Measurements from ENCODE around the gene SUPT20HL1.

SUPT20HL1 gene

GRCh38 chrX:24372021-24372763, 11.8 kb downstream of the SUPT20HL1 start:
- no peak for ATAC-seq

GRCh38 chrX:24375600-24376131, 15.2 kb downstream of the SUPT20HL1 start:
- TF ChIP-seq ZC3H10 (CRISPR knock-in tag; IDR thresholded peaks at IDR 0.05) (no peak), ZNF8 (CRISPR knock-in tag; IDR thresholded peaks at IDR 0.05) (no peak), ZFP3 (CRISPR knock-in tag; IDR thresholded peaks at IDR 0.05) (no peak), GLIS3 (CRISPR knock-in tag; IDR thresholded peaks at IDR 0.05) (no peak), ZNF565 (CRISPR knock-in tag; conservative IDR thresholded peaks at IDR 0.05; ENCODE audit: low read depth) (no peak), RARB (CRISPR knock-in tag; IDR thresholded peaks at IDR 0.05) (no peak), CREB5 (CRISPR knock-in tag; IDR thresholded peaks at IDR 0.05; ENCODE audit: low read depth) (no peak), ISL1 (CRISPR knock-in tag; IDR thresholded peaks at IDR 0.05) (no peak), CSDC2 (CRISPR knock-in tag; IDR thresholded peaks at IDR 0.05) (no peak), ARNTL (CRISPR knock-in tag; IDR thresholded peaks at IDR 0.05; ENCODE audit: borderline replicate concordance, low read depth) (no peak), ZNF70 (CRISPR knock-in tag; IDR thresholded peaks at IDR 0.05) (no peak), ESRRG (CRISPR knock-in tag; IDR thresholded peaks at IDR 0.05) (no peak), CSRNP3 (CRISPR knock-in tag; IDR thresholded peaks at IDR 0.05) (no peak), SNAI2 (CRISPR knock-in tag; IDR thresholded peaks at IDR 0.05) (no peak), TOX (CRISPR knock-in tag; IDR thresholded peaks at IDR 0.05; ENCODE audit: borderline replicate concordance) (no peak)
- no peak for ATAC-seq

More at GRCh38 chrX:24372021-24372763, 11.8 kb downstream of the SUPT20HL1 start:
- TF ChIP-seq CREB5 (CRISPR knock-in tag; IDR thresholded peaks at IDR 0.05; ENCODE audit: low read depth) (no peak), CSRNP3 (CRISPR knock-in tag; IDR thresholded peaks at IDR 0.05) (no peak), GLIS3 (CRISPR knock-in tag; IDR thresholded peaks at IDR 0.05) (no peak), ZNF8 (CRISPR knock-in tag; IDR thresholded peaks at IDR 0.05) (no peak), RARB (CRISPR knock-in tag; IDR thresholded peaks at IDR 0.05) (no peak), BACH2 (CRISPR knock-in tag; IDR thresholded peaks at IDR 0.05; ENCODE audit: borderline replicate concordance) (no peak), ARNTL (CRISPR knock-in tag; IDR thresholded peaks at IDR 0.05; ENCODE audit: borderline replicate concordance, low read depth) (no peak), ISL1 (CRISPR knock-in tag; IDR thresholded peaks at IDR 0.05) (no peak), PATZ1 (CRISPR knock-in tag; IDR thresholded peaks at IDR 0.05; ENCODE audit: borderline replicate concordance) (no peak), ZFP3 (CRISPR knock-in tag; IDR thresholded peaks at IDR 0.05) (no peak), ZNF70 (CRISPR knock-in tag; IDR thresholded peaks at IDR 0.05) (no peak), ESRRG (CRISPR knock-in tag; IDR thresholded peaks at IDR 0.05) (no peak), ZNF565 (CRISPR knock-in tag; conservative IDR thresholded peaks at IDR 0.05; ENCODE audit: low read depth) (no peak)

GRCh38 chrX:24376403-24376802, 16.0 kb downstream of the SUPT20HL1 start:
- no peak for ATAC-seq
- TF ChIP-seq CSDC2 (CRISPR knock-in tag; IDR thresholded peaks at IDR 0.05) = no peak

GRCh38 chrX:24377195-24377594, 16.8 kb downstream of the SUPT20HL1 start:
- ATAC-seq = no peak
- TF ChIP-seq ZC3H10 (CRISPR knock-in tag; IDR thresholded peaks at IDR 0.05) (no peak), TOX (CRISPR knock-in tag; IDR thresholded peaks at IDR 0.05; ENCODE audit: borderline replicate concordance) (no peak), CREB5 (CRISPR knock-in tag; IDR thresholded peaks at IDR 0.05; ENCODE audit: low read depth) (no peak), SNAI2 (CRISPR knock-in tag; IDR thresholded peaks at IDR 0.05) (no peak), PPARA (CRISPR knock-in tag; IDR thresholded peaks at IDR 0.05; ENCODE audit: borderline replicate concordance) (no peak), ZNF8 (CRISPR knock-in tag; IDR thresholded peaks at IDR 0.05) (no peak), TCF4 (CRISPR knock-in tag; IDR thresholded peaks at IDR 0.05; ENCODE audit: borderline replicate concordance) (no peak), RARB (CRISPR knock-in tag; IDR thresholded peaks at IDR 0.05) (no peak), ARNTL (CRISPR knock-in tag; IDR thresholded peaks at IDR 0.05; ENCODE audit: borderline replicate concordance, low read depth) (no peak), ISL1 (CRISPR knock-in tag; IDR thresholded peaks at IDR 0.05) (no peak), POU6F1 (CRISPR knock-in tag; IDR thresholded peaks at IDR 0.05; ENCODE audit: borderline replicate concordance, low read depth) (no peak), PATZ1 (CRISPR knock-in tag; IDR thresholded peaks at IDR 0.05; ENCODE audit: borderline replicate concordance) (no peak)
